Prostate gland (tissue), 2 donors: ENCODE results near the gene TGFBR3. TPM values are rescaled to one million over a fixed set of nuclear protein-coding genes. Genes with fewer than 3 reads are reported as not detected.

Experiments
- DNase-seq: peaks from one replicate; pipeline ENCODE4 v3.0.0-alpha.2; 2019; ENCODE audit warnings: low spot score
- H3K27ac ChIP-seq, 2 donors: fragments of 200-600 bp; sonication (generic); 2 replicates each; pipeline ENCODE4 v1.5.1; 2017 to 2019
- H3K27me3 ChIP-seq: fragments of 200-600 bp; sonication (generic); replicated peaks from 2 replicates; pipeline ENCODE4 v1.5.1; 2019; ENCODE audit not compliant: insufficient read depth
- H3K36me3 ChIP-seq, 2 donors: fragments of 200-600 bp; sonication (generic); 1 replicate in 1 of 2; 2 replicates in 1 of 2; pipeline versions ENCODE4 v1.5.1 to v1.8.1; 2017 to 2019
- H3K4me1 ChIP-seq: fragments of 200-600 bp; sonication (generic); replicated peaks from 2 replicates; pipeline ENCODE4 v1.5.1; 2019
- H3K4me3 ChIP-seq, 2 donors: fragments of 200-600 bp; sonication (generic); 2 replicates each; pipeline ENCODE4 v1.5.1; 2017 to 2019
- H3K9me3 ChIP-seq: fragments of 200-600 bp; sonication (generic); 2 replicates; pipeline ENCODE4 v1.5.1; 2017
- POLR2A ChIP-seq: fragments of 450-650 bp; IDR thresholded peaks from one replicate; pipeline ENCODE4 v1.6.1; 2016; ENCODE audit warnings: antibody characterized with exemption, mild to moderate bottlenecking
- POLR2AphosphoS5 ChIP-seq: sonication (generic); formaldehyde crosslinking; IDR thresholded peaks from one replicate; pipeline ENCODE4 v1.6.1; 2017; ENCODE audit warnings: antibody characterized with exemption
- WGBS: methylation state at CpG from one replicate; pipeline ENCODE4 v1.1.5; 2018; 5-methylcytosine and 5-hydroxymethylcytosine counted together
- intact Hi-C: fragments of 100-400 bp; cut with DNase I; formaldehyde crosslinking; loops from one replicate; pipeline ENCODE4 v1.14.2; 2022
- total RNA-seq, 2 donors: library from RNA; depleted of rRNA; stranded (reverse); fragments of >200 nt; gene quantifications; one replicate each; pipeline ENCODE4 v1.1.0, GENCODE V29; 2016
- TF ChIP-seq, protein P1 (sequence below), 4 experiments: fragments of 200-600 bp in 2 of 4; fragments of 450-650 bp in 2 of 4; sonication (generic) in 2 of 4; IDR thresholded peaks; 1 replicate in 3 of 4; 2 replicates in 1 of 4; pipeline ENCODE4 v1.5.1; 2016 to 2019; ENCODE audit warnings: antibody characterized with exemption in 4 of 4, mild to moderate bottlenecking in 2 of 4, moderate library complexity in 2 of 4

The TGFBR3 gene
- total RNA-seq, 2 donors from 2014 or later = 26.4 to 51.7 TPM

DNA sequence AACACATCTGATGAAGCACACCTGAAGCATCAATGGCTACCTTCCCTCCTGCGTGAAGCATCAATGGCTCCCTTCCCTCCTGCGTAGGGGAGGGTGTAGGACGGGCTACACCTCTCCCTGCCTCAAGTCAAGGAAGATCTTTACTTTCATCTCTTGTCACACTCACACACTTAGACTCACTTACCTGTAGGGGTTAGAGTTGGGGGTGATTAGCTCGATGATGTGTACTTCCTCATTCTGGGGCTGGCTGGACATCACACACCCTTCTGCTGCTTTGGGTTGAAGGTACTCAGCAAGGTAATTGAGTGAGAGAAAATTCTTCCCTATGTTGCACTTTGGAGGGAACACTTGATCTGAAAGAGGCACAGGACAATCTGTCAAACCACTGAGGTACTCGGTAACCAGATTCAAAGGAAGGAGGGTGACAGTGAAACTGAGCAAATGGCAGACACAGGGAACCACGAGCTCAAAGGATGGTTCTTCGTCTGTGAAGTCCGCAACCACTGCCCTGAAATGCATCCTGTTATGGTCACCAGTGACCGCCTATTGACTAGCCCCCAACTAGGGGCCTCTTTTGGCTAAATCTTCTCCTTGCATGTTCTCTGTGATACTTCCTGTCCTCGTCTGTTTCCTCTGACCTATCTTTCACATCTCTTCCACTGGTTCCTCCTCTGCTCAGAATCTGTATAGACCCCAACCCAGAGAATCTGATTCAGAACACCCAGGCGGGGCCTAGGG, 156.2 kb downstream of the TGFBR3 start:
- no peak for DNase-seq
- TF ChIP-seq POLR2AphosphoS5 (no peak), POLR2A (no peak)
- TF ChIP-seq, protein P1, sequence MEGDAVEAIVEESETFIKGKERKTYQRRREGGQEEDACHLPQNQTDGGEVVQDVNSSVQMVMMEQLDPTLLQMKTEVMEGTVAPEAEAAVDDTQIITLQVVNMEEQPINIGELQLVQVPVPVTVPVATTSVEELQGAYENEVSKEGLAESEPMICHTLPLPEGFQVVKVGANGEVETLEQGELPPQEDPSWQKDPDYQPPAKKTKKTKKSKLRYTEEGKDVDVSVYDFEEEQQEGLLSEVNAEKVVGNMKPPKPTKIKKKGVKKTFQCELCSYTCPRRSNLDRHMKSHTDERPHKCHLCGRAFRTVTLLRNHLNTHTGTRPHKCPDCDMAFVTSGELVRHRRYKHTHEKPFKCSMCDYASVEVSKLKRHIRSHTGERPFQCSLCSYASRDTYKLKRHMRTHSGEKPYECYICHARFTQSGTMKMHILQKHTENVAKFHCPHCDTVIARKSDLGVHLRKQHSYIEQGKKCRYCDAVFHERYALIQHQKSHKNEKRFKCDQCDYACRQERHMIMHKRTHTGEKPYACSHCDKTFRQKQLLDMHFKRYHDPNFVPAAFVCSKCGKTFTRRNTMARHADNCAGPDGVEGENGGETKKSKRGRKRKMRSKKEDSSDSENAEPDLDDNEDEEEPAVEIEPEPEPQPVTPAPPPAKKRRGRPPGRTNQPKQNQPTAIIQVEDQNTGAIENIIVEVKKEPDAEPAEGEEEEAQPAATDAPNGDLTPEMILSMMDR (IDR thresholded peaks at IDR 0.05) = no peak
- Histone ChIP-seq H3K27me3 (no peaks in the 10 kb centered on the region), H3K36me3 (no peaks in the 10 kb centered on the region), H3K9me3 (no peaks in the 10 kb centered on the region), H3K4me1 (peaks cover 6% of the 10 kb centered on the region), H3K27ac (no peak overlapping the region), H3K4me3 (no peak overlapping the region)
- 91% methylated on average over 11 of the region's 11 CpGs for WGBS
- intact Hi-C loops = loop anchor here (5.0 kb wide), 1 partner anchor 158 kb away; the partner anchor contains the start of gene TGFBR3

DNA sequence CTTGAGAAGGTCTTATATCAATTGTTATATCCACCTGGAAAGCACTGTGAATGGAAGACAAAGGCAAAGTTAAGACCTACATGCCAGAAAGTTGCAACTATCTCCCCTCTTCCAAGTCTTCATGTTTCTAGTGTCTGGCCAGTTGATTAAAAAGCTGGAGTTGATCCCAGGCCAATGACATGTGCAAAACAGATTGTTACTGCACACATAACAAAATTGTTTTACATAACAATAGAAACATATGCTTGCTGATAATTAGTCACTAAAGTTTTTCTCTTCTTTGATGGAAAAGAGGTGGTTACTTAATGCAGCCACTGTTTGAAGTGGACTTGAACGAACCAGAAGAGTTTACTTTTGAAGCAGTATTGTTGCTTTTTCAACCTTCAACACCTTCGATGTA, 158.2 kb downstream of the TGFBR3 start:
- Histone ChIP-seq H3K9me3 (no peaks in the 10 kb centered on the region), H3K27ac (no peak overlapping the region), H3K4me3 (no peak overlapping the region), H3K36me3 (no peaks in the 10 kb centered on the region), H3K4me1 (peaks cover 6% of the 10 kb centered on the region), H3K27me3 (no peaks in the 10 kb centered on the region)
- TF ChIP-seq POLR2AphosphoS5 = no peak
- TF ChIP-seq POLR2A = no peak
- TF ChIP-seq, protein P1 (IDR thresholded peaks at IDR 0.05) = no peak
- intact Hi-C loops = loop anchor here (5.0 kb wide), 1 partner anchor 160 kb away; the partner anchor contains the start of gene TGFBR3
- DNase-seq = no peak
- WGBS = 68% methylated on average over 2 of the region's 2 CpGs

DNA sequence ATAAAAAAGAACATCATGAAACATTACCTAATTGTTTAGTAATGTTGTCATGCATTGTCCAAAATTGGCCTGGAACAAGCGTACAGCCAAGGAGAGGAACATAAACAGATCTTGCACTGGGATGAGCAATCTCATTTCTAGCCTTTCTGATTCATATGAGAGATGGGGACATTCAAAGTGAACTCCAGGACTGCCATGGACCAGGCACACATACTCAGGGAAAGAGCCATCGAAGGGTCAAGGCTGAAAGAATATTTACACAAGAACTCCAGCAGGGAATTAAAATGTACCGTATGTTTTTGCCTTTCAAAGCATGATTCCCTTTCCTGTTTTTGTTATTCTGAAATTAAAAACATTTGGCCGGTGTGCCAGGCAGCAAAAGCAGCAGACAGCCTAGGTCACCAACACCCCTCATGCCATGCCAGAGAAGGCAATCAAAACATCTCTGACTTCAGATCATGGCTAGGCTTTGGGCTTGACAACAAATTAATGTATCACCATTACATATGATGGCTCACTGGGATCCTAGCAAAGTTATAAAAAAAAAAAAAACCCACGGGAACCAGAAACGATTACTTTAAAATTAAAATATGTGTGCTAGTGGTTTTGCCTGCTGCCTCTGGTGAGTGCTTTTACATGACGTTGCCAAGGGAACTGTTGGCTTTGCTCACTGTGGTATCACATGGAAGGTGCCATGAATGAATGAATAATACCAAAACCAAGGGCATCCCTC, 159.8 kb downstream of the TGFBR3 start:
- no peaks in the 10 kb centered on the region for H3K27me3 ChIP-seq
- no peaks in the 10 kb centered on the region for H3K9me3 ChIP-seq
- TF ChIP-seq POLR2A = no peak
- TF ChIP-seq POLR2AphosphoS5 = peak; percentile 86
- intact Hi-C loops = loop anchor here (5.0 kb wide), 1 partner anchor 161 kb away; the partner anchor contains the start of gene TGFBR3
- peaks cover 6% of the 10 kb centered on the region for H3K4me1 ChIP-seq
- no peak overlapping the region for H3K4me3 ChIP-seq
- DNase-seq = no peak
- 30% methylated on average over 7 of the region's 7 CpGs for WGBS
- peak overlapping the region; percentile 76 to 77 for H3K27ac ChIP-seq
- H3K36me3 ChIP-seq = no peaks in the 10 kb centered on the region

GRCh38 chr1:91725618-91725988, 160.3 kb downstream of the TGFBR3 start:
- intact Hi-C loops = loop anchor here (5.0 kb wide), 1 partner anchor 162 kb away; the partner anchor contains the start of gene TGFBR3
- peaks cover 6% of the 10 kb centered on the region for H3K4me1 ChIP-seq
- WGBS = 64% methylated on average over 1 of the region's 1 CpG
- TF ChIP-seq, protein P1 (IDR thresholded peaks at IDR 0.05) = no peak
- TF ChIP-seq POLR2A (no peak), POLR2AphosphoS5 (no peak)
- H3K4me3 ChIP-seq = no peak overlapping the region
- no peaks in the 10 kb centered on the region for H3K9me3 ChIP-seq
- H3K27me3 ChIP-seq = no peaks in the 10 kb centered on the region
- DNase-seq = no peak
- H3K27ac ChIP-seq = peak overlapping the region; percentile 76 to 77
- H3K36me3 ChIP-seq = no peaks in the 10 kb centered on the region

- no peaks in the 10 kb centered on the region for H3K27me3 ChIP-seq
- peak overlapping the region; percentile 76 to 77 for H3K27ac ChIP-seq
- H3K4me3 ChIP-seq = no peak overlapping the region
- 50% methylated on average over 2 of the region's 2 CpGs for WGBS
- no peaks in the 10 kb centered on the region for H3K36me3 ChIP-seq
- no peak for TF ChIP-seq POLR2AphosphoS5
- TF ChIP-seq, protein P1 (IDR thresholded peaks at IDR 0.05) = no peak
- no peak for TF ChIP-seq POLR2A
- no peaks in the 10 kb centered on the region for H3K9me3 ChIP-seq
- H3K4me1 ChIP-seq = peaks cover 6% of the 10 kb centered on the region
- intact Hi-C loops = loop anchor here (5.0 kb wide), 1 partner anchor 163 kb away; the partner anchor contains the start of gene TGFBR3
- DNase-seq = no peak
Measured at GRCh38 chr1:91724644-91725043, 161.3 kb downstream of the TGFBR3 start.
